Activated CD8-positive, alpha-beta memory T cell treated with anti-CD3 and anti-CD28 coated beads, Interleukin-2, amount 50 U/mL, for 1 hour (primary cell): ENCODE measurements around the gene CCDC117.

Experiments
- DNase-seq: peaks from one replicate; pipeline ENCODE4 v3.0.0-alpha.2; 2020; ENCODE audit errors: extremely low read depth

Gene CCDC117

DNA sequence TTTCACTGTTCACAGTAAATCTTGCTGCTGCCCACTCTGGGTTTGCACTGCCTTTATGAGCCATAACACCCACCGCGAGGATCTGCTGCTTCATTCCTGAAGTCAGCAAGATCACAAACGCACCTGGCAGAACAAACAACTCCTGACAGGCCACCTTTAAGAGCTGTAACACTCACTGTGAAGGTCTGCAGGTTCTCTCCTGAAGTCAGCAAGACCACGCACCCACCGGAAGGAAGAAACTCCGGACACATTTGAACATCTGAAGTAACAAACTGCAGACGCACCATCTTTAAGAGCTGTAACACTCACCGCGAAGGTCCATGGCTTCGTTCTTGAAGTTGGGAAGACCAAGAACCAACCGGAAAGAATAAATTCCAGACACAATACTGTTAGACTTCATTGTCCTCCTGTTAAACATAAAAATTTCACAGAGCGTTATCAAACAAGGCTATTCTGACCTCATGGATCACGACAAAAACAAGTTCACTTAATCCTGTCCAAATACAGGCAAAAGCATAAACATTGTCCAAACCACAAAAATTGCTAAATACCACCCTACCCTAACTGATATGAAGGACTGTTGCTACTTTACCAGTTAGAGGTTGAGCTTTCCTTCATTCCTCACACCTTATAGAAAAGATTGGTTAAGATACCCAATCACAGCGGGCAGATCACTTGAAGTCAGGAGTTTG lies 3.0 kb upstream of the CCDC117 start:
- no peak for DNase-seq

DNA sequence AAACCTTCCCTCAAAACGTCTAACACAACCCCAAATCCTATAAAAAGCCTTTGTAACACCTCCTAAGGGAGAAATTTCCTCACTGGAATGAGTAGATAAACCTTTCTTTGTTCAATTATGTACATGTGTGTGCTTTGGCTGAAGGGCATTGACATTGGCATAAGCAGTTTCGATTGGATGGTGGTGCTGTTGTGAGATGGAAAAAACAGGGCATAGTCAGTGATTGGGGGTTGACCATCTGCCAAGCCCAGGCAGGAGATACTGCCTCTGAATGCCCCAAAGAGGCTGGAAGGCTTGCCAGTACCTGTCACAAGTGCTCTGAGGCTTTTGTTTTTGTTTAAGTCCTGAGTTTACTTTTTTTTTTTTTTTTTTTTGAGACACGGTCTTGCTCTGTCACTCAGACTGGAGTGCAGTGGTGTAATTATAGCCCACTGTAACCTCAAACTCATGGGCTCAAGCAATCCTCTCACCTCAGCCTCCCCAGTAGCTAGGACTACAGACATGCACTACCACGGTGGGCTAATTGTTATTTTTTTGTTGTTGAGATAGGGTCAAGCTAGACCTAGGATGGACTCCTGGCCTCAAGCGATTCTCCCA lies 1.2 kb upstream of the CCDC117 start:
- DNase-seq = no peak

DNA sequence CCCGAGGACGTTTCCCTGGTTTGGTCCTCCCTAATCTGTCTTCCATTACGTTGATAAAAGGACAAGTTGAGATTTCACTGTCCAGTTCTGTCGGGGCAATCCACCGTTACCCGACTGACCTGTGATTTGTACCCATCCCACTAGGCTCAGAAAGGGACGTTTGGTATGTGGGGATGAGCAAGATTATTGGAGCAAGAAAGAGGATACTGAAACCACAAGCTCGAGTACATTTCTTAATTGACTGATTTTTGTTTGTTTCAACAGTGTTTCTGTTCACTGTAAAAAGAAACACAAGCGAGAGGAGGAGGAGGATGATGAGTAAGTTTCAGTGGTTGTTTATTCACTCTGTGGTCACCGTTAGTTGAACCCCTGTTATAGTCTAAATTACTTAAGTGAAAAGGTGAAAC lies 969 bp downstream of the CCDC117 start:
- DNase-seq = no peak

DNA sequence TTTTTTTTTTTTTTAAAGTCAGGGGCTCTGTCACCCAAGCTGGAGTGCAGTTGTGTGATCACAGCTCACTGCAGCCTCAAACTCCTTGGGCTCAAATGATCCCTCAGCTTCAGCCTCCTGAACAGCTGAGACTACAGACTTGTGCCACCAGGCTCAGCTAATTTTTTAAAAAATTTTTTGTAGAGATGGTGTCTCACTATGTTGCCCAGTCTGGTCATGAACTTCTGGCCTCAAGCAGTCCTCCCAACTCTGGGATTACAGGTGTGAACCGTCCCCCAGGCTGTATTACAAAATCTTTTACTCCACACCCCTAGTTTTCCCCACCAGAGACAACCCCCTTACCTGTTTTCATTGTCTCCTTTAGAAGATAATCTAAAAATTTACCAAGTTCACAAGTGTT lies 1.9 kb downstream of the CCDC117 start:
- no peak for DNase-seq

DNA sequence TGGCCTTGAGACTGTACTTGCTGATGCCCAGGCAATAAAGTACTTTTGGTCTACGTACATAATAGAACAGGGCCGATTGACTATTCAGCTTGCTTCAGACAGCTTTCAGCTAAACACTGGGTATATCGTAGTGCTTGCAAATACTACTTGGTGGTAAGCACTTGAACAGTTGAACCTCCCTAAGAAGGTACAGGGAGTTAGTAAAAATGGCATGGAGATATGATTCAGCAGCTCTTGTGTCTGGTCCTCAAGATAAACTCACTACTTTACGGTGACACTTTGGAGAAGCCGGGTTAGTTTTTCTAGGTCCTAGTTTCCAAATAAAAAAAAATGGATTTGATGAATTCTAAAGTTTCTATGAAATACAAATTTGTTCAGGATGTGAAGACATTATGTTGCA lies 7.3 kb downstream of the CCDC117 start:
- DNase-seq = no peak

DNA sequence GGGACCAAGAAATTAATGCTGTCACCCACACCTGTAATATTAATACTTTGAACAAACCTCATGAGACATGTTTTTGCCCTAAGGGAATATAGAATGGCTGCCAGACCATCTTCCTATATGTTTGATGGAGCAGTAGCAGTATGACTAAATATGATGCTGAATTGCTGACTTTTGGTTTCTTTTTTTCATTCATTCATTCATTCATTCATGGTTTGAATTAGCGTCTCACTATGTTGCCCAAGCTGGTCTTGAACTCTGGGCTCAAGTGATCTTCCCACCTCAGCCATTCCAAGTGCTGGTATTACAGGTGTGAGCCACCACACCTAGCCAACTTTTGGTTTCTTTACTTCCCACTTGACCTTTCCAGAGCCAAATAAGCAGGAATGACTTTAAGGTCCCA lies 7.8 kb downstream of the CCDC117 start:
- no peak for DNase-seq

DNA sequence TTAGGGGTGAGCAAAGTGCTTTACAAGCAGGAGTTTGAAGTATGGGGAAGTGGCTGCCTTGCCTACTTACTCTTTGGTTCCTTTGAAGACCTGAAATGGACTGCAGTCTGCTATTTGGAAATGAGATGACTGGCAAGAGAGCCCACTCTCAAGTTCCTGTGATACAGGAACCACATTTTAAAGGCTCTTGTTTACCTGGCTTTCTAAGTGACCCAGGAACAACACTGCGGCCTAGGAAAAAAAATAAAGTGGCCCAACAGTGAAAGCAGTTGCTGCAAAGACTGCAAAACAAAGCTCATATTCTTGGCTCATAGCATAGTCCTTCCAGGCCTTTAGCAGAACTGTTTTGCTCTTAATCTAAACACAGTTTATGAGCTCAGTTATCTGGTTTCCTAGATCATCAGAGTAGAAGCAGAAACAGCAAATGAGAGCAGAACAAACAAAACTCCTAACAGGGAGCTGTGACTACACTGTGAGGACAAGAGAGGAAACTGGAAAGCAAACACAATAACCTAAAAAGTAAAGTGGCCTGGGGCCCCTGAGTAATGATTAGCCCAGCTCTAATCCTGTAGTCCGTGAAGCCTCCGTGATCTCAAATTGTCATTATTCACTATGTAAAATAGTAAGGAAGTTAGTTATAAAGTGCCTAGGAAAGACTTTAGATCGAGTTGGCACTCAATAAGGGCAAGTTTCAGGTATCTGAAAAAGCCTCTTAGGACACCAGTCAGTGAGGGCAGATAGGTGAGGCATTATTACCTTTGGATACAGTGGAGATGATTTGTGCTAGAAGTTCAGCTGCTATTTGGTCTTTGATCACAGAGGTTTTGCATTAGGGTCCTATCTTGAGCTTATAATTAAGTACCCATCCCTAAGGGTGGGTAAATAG lies 11.5 kb downstream of the CCDC117 start:
- no peak for DNase-seq

DNA sequence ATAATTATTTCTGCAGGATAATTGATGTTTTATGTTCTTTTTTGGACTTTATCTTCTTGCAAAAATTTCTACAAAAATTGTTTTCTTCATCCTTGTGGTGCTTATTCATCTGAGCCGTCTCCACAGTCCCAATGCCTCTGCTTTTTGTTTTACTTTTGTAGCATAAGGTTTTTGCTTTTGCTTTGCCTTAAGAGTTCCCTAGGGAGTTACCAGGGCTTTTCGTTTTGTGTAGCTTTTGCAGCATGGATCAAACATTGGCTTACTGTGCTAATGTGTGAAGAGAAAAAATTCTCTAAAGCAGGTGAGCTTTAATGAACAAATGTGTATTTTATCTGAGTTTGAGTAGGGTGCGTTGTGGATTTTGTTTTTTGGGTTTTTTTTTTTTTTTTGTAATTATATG lies 16.1 kb downstream of the CCDC117 start:
- no peak for DNase-seq

DNA sequence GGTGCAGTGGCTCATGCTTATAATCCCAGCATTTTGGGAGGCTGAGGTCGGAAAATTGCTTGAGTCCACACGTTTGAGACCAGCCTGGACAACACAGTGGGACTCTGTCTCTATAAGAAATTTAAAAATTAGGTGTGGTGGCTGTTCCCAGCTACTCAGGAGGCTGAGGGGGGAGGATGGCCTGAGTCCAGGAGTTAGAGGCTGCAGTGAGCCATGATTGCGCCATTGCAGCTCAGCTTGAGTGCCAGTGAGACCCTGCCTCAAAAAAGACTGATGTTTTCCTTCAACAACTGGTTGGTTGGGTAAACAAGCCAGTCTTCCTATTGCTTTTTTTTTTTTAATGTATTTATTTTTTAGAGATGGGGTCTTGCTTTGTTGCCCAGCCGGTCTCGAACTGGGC lies 18.6 kb downstream of the CCDC117 start:
- no peak for DNase-seq

DNA sequence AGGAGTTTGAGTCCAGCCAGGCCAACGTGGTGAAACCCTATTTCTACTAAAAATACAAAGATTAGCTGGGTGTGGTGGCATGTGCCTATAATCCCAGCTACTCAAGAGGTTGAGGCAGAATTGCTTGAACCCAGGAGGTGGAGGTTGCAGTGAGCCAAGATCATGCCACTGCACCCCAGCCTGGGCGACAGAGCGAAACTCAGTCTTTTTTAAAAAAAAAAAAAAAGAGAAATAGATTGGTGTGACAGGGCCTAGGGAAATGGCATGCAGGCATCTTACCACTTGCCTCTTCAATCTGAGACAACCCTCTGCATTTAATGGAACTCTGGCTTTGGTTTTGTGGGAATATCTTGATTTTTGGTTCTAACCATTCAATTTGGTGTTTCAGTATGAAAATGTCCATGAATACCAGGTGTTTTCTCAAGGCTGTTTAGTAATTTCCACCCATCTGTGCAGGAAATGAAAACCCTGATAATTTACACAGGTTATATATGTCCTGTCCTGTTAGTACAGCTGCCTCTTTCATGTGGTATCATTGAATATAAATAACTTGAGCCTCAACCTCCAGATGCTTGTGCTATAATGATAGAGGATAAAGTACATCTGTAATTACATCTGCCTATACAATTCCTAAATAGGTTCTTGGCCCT lies 19.5 kb downstream of the CCDC117 start:
- no peak for DNase-seq

DNA sequence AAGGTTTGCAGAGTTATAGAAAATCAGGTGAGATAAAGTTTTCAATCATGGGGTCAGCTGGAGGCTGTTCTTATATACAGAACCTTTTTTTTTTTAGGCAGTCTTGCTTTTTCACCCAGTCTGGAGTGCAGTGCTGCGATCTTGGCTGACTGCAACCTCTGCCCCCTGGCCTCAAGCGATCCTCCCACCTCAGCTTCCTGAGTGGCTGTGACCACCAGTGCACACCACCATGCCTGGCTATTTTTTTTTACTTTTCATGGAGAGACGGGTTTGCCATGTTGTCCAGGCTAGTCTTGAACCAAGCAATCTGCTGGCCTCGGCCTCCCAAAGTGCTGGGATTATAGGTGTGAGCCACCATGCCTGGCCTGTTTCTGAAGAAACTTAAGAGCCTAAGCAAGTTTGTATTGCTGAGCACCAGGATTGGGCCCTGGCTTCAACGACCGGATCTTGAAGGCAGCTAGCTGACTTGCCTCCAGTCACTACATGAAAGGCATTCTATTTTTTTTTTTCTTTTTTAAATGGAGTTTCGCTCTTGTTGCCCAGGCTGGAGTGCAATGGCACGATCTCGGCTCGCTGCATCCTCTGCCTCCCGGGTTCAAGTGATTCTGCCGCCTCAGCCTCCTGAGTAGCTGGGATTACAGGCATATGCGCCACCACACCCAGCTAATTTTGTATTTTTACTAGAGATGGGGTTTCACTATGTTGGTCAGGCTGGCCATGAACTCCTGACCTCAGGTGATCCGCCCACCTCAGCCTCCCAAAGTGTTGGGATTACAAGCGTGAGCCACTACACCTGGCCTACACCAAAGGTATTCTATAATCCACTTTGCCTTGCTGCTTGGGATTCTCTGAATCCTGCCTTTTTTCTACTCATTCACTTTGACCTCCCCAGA lies 20.2 kb downstream of the CCDC117 start:
- DNase-seq = no peak

DNA sequence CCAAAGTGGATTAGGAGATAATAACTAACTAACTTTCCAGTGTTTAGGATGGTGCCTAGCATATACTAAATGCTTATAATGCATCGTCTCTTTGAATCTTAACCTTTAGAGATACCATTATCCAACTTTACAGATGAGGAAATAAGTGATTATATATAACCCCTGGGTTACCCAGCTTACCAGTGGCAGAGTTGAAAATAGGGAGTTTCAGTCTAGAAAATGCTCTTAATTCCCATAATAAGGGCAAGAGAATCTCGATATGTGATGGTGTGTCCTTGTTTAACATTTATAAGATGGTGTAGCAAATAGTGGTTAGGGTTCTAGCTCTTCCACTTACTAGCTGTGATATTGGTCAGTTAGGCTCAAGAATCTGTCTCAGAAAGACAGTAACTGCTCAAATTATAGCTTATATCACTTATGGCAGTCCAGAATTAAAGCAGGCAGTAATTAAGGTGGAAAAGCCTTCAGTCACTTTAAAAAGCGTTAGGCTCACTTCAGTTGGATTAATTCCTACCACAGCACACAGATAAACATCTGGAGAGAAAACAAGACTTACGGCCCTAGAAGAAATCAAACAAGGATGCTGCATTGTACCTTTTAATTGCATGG lies 21.6 kb downstream of the CCDC117 start:
- no peak for DNase-seq

DNA sequence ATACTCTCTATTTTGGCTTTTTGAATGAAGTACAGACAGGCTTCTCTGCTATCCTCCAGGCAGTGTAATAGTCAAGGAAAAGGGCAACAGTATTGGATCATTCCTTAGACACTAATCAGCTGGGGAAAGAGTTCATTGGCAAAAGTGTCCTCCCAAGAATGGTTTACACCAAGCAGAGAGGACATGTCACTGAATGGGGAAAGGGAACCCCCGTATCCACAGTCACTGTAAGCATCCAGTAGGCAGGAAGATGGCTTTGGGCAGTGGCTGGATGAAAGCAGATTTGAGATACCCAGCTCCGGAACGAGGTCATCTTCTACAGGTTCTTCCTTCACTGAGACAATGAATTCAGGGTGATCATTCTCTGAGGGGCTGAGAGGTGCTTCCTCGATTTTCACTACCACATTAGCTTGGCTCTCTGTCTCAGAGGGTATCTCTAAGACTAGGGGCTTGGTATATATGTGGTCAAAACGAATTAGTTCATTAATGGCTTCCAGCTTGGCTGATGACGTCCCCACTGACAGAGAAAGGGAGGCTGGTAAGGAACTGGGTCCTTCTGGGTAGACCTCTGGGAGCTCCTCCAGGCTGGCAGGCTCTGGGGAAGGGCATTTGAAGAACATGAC lies 22.7 kb downstream of the CCDC117 start:
- DNase-seq = no peak

DNA sequence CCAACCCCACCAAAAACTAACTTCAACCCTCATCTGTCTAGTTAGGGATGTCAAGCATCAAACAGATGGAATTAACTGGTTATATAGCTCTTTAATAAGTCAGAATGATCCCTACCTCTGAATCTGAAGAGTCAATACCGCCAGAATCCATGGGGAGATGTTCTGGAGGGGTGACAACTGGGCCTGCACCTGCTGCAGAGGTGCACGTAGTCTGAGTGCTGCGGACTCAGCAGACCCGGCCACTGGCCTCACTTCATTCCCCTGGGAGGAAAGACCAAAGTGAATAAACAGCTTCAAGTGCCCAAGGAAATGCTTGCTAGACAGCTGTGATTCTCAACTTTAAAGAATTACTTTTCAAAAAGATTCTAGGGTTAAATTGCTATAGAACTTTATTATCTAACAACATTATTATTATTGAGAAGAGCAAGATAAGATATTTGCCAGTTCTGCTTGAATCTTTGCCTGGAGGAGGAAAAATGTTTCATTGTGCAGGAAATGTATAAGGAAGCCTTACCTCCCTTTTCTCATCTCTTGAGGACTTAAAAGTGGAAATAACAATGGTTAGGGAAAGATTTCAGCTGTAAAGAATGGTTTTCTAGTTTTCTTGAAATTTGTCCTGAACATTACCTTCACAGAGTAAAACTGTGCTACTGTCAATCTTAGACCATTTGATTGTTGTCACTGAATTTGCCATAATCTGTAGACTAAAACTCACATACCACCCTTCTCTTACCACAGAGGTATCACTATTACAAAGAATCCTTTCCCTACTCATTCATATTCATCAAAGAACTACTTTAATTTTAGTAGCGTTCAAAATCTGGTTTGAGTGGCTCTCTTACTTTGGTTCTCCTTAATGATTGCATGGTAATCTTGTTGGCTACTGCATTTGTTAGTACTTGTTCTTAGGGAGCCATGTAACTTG lies 23.7 kb downstream of the CCDC117 start:
- DNase-seq = no peak

DNA sequence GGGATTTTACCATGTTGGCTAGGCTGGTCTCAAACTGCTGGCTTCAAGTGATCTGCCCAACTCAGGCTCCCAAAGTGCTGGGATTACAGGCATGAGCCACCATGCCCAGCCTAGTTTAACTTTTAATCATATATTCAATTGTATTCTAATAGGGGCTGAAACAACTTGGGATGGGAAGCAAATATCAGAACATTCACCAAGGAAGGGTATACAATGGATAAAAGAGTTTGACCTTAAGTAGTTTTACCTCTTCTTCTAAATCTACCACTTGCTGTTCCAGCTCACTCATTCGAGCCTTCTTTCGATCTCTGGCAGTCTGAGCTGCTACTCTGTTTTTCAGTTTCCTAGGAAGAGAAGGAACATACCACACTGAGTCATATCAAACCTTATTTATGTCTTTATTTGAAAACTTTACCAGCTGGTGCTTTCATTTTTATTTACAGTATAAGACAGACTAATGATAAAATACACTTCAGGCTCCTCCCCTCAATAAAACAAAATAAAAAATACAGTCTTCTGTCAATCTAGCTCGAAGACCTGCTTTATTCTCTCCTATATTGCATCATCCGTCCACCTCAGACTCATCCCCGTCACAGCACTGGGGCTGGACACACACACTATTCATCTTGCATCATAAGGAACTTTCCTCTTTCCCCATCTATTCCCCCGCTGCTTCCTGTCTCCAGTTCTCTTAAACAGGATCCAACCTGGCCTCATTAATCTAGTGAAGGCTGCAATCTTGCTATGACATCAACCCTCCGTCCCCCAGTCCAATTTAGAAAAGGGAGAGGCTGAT lies 26.5 kb downstream of the CCDC117 start:
- no peak for DNase-seq

DNA sequence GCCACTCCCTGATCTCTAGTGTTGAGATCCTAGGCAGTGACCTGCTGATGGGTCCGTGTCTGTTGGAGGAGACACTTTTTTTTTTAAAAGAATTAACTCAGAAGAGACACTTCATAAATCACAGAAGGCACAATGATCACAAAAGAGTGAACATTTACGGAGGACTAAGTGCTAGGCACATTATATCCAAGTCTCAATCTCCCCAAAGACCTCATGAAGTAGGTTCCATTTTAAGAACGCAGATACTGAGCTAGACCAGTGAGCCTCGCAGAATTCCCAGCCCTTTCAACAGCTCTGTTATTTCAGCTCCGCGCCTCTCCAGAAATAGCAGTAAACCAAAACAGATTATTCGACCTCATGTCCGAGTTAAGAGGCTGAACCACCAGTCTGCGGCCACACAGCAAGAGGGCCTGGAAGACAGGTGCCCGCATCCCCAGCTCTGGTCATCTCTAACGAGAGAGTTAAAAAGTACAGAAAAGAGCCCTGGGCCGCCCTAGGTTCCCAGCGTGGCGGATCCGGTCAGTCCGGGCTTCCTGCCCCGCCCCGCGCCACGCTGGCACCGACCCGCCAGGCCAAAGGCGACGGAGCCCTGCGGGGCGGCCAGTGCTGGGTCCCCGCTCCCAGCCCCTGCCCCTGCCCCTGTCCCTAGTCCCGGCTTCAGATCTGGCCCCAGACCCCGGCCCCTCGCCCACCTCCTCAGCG lies 27.3 kb downstream of the CCDC117 start:
- DNase-seq = no peak

DNA sequence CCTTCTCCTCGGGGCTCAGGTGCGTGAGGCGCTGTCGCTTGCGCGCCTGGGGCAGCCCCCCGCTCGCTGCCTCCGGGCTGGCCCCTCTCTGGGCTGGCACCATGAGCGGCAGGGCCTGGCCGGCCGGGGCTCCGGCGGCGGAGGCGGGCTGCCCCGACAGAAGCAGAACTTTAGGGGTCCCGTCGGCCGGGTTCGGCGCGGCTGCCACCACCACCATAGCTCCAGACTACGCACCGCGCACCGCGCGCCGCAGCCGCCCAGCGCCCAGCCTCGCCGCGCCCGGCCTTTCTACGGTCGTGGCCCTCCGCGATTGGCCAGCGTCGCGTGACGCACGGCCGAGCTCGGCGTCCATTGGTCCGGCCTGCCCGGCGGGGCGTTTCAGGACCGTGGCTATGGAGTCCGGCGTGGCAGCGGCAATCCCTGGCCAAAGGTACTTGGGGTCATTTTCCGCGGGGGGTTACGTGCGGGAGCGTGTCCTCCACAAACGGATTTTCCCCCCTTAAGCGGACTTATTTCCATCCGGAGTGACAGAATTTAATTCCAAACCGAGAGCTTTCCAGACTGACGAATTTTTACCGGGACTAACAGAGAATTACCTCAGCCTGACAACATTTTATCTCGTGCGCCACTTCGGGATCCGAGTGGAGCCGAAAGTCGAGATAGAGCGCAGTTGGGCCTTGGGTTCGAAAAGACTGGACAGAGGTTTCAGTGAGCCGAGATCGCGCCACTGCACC lies 28.0 kb downstream of the CCDC117 start, which contains the start of gene XBP1:
TSS of gene XBP1 (minus strand) at position 262 of the 734 bp plus-strand sequence.
- DNase-seq = peak; percentile 53
